K562 (cell line): ENCODE results near the gene BAK1.

Experiments used
- AFF1 ChIP-seq, 2 experiments: fragments of 450-650 bp; IDR thresholded peaks; 2 replicates each; pipeline ENCODE4 v1.6.1; 2018; ENCODE audit warnings: mild to moderate bottlenecking in 2 of 2, low read depth in 1 of 2; ENCODE audit not compliant: partially characterized antibody in 2 of 2
- E4F1 ChIP-seq: fragments of 250-450 bp; sonication (Bioruptor Pico); IDR thresholded peaks from 2 replicates; pipeline ENCODE4 v1.5.0; 2021; ENCODE audit warnings: mild to moderate bottlenecking, borderline replicate concordance
- HCFC1 ChIP-seq: IDR thresholded peaks from 2 replicates; pipeline ENCODE4 v1.6.1; 2012; ENCODE audit warnings: low read depth, low read length, improper control_type of control experiment
- JUNB ChIP-seq: fragments of 450-650 bp; formaldehyde crosslinking; conservative IDR thresholded peaks from 2 replicates; pipeline ENCODE4 v1.4.0; 2020; ENCODE audit warnings: mild to moderate bottlenecking
- NCOA1 ChIP-seq: fragments of 450-650 bp; IDR thresholded peaks from 2 replicates; pipeline ENCODE4 v1.6.1; 2016; ENCODE audit warnings: low read depth
- POLR2A ChIP-seq: fragments of 450-650 bp; conservative IDR thresholded peaks from 2 replicates; pipeline ENCODE4 v1.6.1; 2016
- SAP30 ChIP-seq: fragments of 200-600 bp; sonication (generic); IDR thresholded peaks from 2 replicates; pipeline ENCODE4 v1.6.1; 2012; ENCODE audit warnings: borderline replicate concordance, low read depth, mild to moderate bottlenecking, moderate library complexity, low read length, control low read depth, inconsistent platforms; ENCODE audit not compliant: insufficient read depth, poor library complexity, severe bottlenecking
- ZBTB33 ChIP-seq: sonication (generic); formaldehyde crosslinking; IDR thresholded peaks from 2 replicates; pipeline ENCODE4 v1.8.1; 2023; ENCODE audit warnings: mild to moderate bottlenecking, missing genetic modification reagents
- ZC3H8 ChIP-seq: fragments of 450-650 bp; IDR thresholded peaks from 2 replicates; pipeline ENCODE4 v1.6.1; 2017
- ZFX ChIP-seq: sonication (generic); formaldehyde crosslinking; IDR thresholded peaks from 2 replicates; pipeline ENCODE4 v1.8.0; 2022; ENCODE audit warnings: mild to moderate bottlenecking, missing genetic modification reagents, moderate library complexity
- ZNF24 ChIP-seq: fragments of 450-650 bp; IDR thresholded peaks from 2 replicates; pipeline ENCODE4 v1.6.1; 2016

- no peak for TF ChIP-seq ZC3H8
- no peak for TF ChIP-seq NCOA1
- no peak for TF ChIP-seq ZNF24
- no peak for TF ChIP-seq ZBTB33 (CRISPR knock-in tag)
- TF ChIP-seq SAP30, result no peak
- TF ChIP-seq POLR2A, result no peak
- TF ChIP-seq JUNB (CRISPR knock-in tag), result no peak
- TF ChIP-seq ZFX (CRISPR knock-in tag), result no peak
- TF ChIP-seq E4F1 (CRISPR knock-in tag), result no peak
- no peak for TF ChIP-seq HCFC1
- no peak for TF ChIP-seq AFF1 (IDR thresholded peaks at IDR 0.05; ENCODE audit: low read depth in 1 of 2, partially characterized antibody in 2 of 2)
These were observed 1.5 kb downstream of the BAK1 start for GRCh38 chr6:33578588-33579011.
